ENCODE measurements around the gene TAS1R2. TPM values are rescaled to one million over a fixed set of nuclear protein-coding genes. Genes with fewer than 3 reads are reported as not detected.
"Not testable (repeated sequence)": the region's sequence is repeated elsewhere in the genome, so short reads cannot be mapped to it uniquely, and the experiment has no call there.

TAS1R2 gene
- not detected in 2 replicates for total RNA-seq (2014; rRNA removed; shearing (Covaris generic))

GRCh38 chr1:18859560-18859959, at the start of gene TAS1R2:
TAS1R2 (minus strand) TSS chr1:18859660; CDS start chr1:18859660, 0 bp downstream.
- no peak for DNase-seq (ENCODE audit: low spot score)

- DNase-seq (ENCODE audit: low spot score), result no peak
Observed at GRCh38 chr1:18907917-18908845, 48.7 kb upstream of the TAS1R2 start.

DNA sequence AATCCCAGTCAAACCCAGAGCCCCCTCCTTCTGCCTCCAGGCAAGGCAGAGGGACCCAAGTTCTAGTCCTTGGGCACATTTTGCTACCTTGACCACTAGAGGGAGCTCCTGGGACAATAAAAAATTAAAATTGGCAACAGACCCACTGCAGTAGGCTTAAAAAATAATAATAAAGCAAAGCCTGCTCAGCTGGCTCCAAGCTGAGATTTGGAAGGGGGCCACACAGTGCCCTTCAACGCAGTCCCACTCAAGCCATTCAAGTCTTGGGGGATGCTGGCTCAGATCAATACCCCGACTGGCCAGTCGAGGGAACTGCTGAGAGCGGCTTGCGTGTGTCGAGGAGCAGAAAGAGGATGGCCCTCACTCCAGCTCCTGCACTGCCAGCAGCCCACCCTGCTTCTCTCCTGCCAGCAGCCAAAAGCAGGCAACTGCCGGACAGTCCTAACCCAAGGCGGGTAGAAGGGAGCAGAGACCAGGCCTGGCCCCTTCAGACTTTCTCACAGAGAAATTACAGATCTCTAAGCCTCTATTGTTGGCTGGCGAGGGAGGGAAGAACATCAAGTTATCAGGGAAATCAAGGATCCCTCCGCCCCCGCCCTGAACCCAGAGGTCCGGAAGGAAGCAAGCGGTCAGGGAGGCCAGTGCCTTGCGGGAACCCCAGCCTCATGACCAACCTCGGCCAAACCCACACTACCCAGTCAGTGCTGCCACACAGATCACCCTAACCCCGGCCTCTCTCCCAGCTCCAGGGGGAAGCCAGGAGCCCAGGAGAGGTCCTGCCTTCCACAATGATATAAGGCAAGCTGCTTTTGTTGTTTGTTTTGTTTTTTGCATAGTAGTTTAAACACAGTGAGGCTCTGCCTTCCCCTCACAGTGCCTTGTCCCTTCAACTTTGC, 47.8 kb upstream of the TAS1R2 start:
- peak; percentile 79 for DNase-seq (ENCODE audit: low spot score)

DNA sequence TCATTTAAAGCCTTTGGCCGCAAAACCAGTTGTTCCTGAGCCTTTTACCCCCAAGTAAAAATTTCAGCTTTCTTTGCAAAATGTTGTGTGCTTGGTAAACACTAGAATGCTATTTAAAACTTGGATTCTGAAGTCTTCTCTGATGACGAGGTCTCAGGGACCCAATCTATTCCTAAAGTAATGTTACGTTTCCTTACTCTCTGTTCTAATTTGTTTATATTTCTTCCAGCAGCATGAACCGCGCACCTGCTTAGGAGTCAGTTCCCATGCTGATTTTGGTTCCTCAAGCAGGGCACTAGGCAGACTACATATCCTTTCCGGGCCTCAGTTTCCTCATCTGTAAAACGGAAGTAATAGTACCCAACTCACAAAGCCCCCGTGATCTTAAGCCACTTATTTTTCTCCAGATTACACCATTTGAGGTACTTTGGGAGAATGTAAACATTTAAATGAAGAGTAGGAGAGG, 43.9 kb upstream of the TAS1R2 start:
- no peak for DNase-seq (ENCODE audit: low spot score)

GRCh38 chr1:18902523-18903290, 43.2 kb upstream of the TAS1R2 start, which contains the start of gene ALDH4A1:
ALDH4A1 (minus strand) TSS chr1:18902555; CDS start chr1:18902523, 32 bp downstream.
- peak; percentile 98 for DNase-seq (ENCODE audit: low spot score)

- DNase-seq (ENCODE audit: low spot score), result peak; percentile 33
Observed at GRCh38 chr1:18901952-18902522, 42.6 kb upstream of the TAS1R2 start.

DNA sequence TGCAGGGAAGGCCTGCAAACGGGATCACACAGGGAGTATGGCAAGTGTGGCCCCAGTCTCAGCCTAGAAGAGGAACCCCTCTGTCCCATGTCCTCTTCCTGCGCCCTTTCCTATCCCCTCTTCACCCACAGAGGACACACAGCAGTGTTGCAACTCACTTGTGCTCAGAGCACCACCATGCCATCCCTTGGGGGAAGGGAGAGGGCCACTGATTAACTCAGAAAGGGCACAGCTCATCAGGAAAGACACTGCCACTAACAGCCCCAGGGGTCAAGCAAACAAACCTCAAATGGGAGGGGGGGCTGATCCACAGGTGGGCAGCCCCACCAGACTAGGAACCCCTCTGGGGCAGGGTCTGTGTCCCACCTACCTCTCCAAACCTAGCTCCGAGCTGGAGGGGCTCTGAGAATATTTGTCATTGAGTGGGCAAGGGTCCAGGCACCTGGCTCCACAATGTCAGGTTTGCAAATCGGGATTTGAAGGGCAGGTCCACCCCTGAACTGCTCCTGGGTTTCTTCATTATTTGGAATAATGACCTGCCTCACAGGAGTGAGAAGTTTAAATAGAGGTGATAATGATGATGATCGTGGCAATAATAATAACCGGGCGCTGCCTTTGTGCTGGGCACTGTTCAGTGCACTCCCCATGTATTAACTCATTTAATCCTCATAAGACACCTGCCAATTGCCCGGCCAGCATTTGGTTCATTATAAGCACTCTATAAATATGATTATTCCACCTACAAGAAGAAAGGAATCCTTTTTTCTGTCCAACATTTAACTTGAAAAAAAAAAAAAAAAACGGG, 41.9 kb upstream of the TAS1R2 start:
- no peak for DNase-seq (ENCODE audit: low spot score)

- DNase-seq (ENCODE audit: low spot score), result no peak
Observed at GRCh38 chr1:18900303-18900841, 40.9 kb upstream of the TAS1R2 start.

DNA sequence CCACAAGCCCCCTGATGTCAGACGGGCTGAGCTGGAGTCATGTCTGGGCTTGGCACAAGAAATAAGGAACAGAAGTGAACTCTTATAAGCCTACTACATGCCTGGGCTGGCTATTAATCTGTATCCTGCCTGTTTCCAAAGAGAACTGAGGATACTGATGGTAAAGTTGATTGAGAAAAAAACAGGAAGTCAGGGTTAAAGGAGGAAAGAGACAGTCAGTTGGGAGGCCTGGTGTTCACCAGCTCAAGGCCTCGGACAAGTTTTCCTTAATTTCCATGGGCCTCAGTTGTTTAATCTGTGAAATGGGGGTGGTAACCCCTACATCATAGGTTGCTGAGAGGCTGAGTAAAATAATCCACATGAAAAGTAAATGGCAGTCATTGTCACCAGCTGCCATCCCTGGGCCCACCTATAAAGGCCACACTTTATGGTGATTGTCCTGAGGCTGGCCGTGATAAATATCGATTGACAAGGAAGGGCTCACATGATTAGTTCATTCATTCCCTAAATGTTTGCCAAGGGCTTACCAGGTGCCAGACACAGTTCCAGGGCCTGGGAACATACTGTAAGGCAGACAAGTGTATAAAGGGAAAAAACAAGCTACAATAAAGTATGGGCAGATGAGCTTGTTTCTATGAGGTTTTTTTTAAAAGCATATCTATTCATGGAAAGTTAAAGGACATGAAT, 40.0 kb upstream of the TAS1R2 start:
- DNase-seq (ENCODE audit: low spot score), result no peak

GRCh38 chr1:18898567-18898966, 39.1 kb upstream of the TAS1R2 start:
- no peak for DNase-seq (ENCODE audit: low spot score)

GRCh38 chr1:18895317-18895716, 35.9 kb upstream of the TAS1R2 start:
- DNase-seq (ENCODE audit: low spot score), result no peak

- no peak for DNase-seq (ENCODE audit: low spot score)
Observed at GRCh38 chr1:18893120-18893519, 33.7 kb upstream of the TAS1R2 start.

DNA sequence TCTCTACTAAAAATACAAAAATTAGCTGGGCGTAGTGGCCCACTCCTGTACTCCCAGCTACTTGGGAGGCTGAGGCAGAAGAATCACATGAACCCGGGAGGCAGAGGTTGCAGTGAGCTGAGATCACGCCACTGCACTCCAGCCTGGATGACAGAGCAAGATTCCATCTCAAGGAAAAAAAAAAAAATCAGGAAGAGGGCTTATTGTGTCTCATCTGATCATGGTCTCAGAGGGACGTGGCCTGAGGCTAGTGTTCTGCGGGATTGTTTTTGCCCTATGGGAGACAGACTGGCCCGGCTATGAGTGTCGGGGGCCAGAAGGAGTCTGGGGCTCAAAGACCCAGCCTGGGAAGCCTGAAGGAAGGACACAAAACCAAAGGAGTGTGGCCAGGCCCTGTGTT, 32.4 kb upstream of the TAS1R2 start:
- not testable (repeated sequence) for DNase-seq (ENCODE audit: low spot score)

DNA sequence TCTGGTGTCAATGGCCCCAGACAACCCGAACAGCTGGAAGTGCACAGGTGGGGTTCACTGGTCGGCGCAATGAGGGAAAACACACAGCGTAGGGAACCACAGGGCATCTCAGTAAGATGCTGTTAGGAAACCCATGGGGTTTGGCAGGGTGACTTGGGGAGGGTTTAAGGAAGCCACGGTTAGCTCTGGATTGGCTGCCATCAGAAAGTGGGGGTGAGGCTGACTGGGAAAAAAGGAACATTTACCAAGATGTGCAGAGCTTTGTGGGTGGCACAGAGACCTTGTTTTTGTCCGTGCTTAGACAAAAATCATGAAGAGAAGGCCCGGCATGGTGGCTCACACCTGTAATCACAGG, 31.9 kb upstream of the TAS1R2 start:
- DNase-seq (ENCODE audit: low spot score), result no peak

DNA sequence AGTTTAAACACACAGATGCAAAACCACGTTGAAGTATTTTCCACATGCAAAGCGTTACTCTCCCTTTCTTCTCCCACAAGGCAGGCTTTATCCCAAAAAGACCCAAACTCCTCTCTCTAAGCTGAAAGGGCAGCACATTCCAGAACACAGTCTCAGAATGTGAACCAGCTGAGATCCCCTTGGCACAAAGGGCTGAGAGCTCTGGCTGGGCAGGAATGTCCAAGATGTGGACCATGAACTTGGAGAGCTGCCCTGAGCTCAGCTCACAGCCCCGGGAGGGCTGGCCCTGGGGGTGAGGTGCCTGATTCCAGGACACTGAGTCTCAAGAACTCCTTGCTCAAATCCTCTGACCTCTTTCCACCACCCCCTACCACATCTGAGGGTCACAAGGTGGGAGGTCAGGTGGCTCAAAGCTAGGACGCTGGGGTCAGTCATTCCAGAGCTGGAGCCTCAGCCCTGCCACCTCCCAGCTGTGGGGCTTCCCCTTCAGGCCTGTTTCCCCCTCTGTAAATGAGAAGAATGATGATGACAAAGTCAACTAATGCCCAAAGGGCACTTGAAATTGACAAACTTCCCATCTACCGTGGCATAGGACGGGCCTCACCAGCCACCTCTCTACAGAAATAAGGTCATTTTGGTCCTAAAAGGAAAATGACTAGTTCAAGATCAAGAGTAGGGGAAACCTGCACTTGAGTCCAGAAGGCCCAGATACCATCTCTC, 31.4 kb upstream of the TAS1R2 start:
- DNase-seq (ENCODE audit: low spot score), result no peak

DNA sequence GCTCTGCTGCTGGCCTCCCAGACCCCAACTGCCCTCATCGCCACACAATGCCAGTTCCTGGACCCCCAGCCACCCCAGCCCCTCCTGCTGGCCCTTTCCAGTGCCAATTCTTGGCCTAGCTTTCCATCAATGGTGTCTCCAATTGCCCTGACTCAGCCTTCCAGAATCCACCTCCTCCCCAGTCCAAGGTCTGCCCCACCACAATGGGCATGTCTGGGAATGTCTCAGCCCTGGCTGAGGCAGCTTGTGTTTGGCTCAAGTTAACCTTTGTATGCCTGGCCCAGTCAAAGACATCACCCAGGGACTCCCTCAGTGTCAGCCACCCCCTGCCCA, 26.5 kb upstream of the TAS1R2 start:
- no peak for DNase-seq (ENCODE audit: low spot score)

- no peak for DNase-seq (ENCODE audit: low spot score)
Observed at GRCh38 chr1:18885311-18886002, 26.0 kb upstream of the TAS1R2 start.

GRCh38 chr1:18884727-18885126, 25.3 kb upstream of the TAS1R2 start:
- no peak for DNase-seq (ENCODE audit: low spot score)
